OCI-LY3 (cell line): ENCODE measurements around the gene RAPGEF5.

Source experiments
- EZH2phosphoT487 ChIP-seq: fragments of 200-600 bp; shearing (Covaris generic); IDR thresholded peaks from 2 replicates; pipeline ENCODE4 v1.6.1; 2018; ENCODE audit warnings: antibody characterized with exemption, mixed run types, low read depth
- TF ChIP-seq, protein P1 (sequence below): fragments of 200-600, 300-600 bp; sonication (generic); IDR thresholded peaks from 2 replicates; pipeline ENCODE4 v1.5.1; 2014; ENCODE audit warnings: antibody characterized with exemption, low read length, low read depth

DNA sequence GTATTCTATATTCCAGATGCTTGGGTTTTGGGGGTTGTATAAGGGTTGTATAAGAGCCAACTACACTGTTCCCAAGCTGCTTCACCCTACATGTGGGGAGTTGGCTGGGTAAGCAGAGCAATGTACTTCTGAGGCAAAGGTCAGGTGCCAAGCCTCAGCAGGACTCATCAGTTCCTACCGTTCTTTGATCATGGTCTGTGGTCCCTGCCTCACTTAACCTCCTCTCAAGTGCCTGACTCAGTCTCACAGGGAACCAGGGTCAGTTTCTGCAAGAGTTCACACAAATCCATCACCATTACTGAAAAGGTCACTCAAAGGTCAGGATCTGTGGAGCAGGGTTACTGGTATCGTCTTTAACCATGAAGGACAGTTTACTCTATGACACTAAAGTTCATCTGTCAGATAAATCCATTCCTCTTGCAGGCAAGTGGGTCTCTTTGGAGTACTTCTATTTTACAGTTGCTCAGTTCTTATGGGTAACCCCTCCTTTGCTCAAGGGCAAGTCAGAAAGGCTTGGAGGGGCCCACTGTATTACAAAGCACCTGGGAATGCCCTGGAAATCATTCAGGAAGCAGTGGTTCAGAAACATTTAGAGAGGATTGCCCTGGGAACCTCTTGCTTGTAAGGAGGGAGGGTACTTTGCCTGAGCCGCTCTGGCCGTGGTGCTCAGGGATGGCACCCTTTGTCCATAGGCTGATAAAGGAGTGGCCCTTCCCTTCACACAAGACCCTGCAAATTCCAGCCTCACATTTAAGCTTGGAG is 227.0 kb downstream of the RAPGEF5 start:
- TF ChIP-seq, protein P1, sequence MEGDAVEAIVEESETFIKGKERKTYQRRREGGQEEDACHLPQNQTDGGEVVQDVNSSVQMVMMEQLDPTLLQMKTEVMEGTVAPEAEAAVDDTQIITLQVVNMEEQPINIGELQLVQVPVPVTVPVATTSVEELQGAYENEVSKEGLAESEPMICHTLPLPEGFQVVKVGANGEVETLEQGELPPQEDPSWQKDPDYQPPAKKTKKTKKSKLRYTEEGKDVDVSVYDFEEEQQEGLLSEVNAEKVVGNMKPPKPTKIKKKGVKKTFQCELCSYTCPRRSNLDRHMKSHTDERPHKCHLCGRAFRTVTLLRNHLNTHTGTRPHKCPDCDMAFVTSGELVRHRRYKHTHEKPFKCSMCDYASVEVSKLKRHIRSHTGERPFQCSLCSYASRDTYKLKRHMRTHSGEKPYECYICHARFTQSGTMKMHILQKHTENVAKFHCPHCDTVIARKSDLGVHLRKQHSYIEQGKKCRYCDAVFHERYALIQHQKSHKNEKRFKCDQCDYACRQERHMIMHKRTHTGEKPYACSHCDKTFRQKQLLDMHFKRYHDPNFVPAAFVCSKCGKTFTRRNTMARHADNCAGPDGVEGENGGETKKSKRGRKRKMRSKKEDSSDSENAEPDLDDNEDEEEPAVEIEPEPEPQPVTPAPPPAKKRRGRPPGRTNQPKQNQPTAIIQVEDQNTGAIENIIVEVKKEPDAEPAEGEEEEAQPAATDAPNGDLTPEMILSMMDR: no peak
- TF ChIP-seq EZH2phosphoT487: no peak
